ENCODE data around the gene FERMT1.
"Not testable (repeated sequence)": the region's sequence is repeated elsewhere in the genome, so short reads cannot be mapped to it uniquely, and the experiment has no call there.

FERMT1 gene

GRCh38 chr20:6070829-6071695 is 51.8 kb downstream of the FERMT1 start:
- no peak for DNase-seq

- no peak for DNase-seq
Observed at GRCh38 chr20:6069669-6070068, 53.2 kb downstream of the FERMT1 start.

- no peak for DNase-seq
Observed at GRCh38 chr20:6067763-6068318, 55.0 kb downstream of the FERMT1 start.

GRCh38 chr20:6066582-6066981 is 56.2 kb downstream of the FERMT1 start:
- no peak for DNase-seq

GRCh38 chr20:6061544-6061943 is 61.3 kb downstream of the FERMT1 start:
- no peak for DNase-seq

- DNase-seq, result no peak
Observed at GRCh38 chr20:6060213-6060612, 62.6 kb downstream of the FERMT1 start.

GRCh38 chr20:6058684-6059295 is 64.0 kb downstream of the FERMT1 start:
- DNase-seq, result no peak

- no peak for DNase-seq
Observed at GRCh38 chr20:6057691-6058090, 65.1 kb downstream of the FERMT1 start.

GRCh38 chr20:6057139-6057538 is 65.7 kb downstream of the FERMT1 start:
- DNase-seq, result no peak

GRCh38 chr20:6055981-6056569 is 66.8 kb downstream of the FERMT1 start:
- DNase-seq, result no peak

- DNase-seq, result no peak
Observed at GRCh38 chr20:6055161-6055783, 67.6 kb downstream of the FERMT1 start.

GRCh38 chr20:6054689-6055051 is 68.2 kb downstream of the FERMT1 start:
- DNase-seq, result not testable (repeated sequence)

- no peak for DNase-seq
Observed at GRCh38 chr20:6053776-6054688, 68.8 kb downstream of the FERMT1 start, which contains the start of gene LRRN4. Gene LRRN4, minus strand, starts transcription at chr20:6054060. Its CDS starts 1,261 bp downstream, at chr20:6052799.

- no peak for DNase-seq
Observed at GRCh38 chr20:6053064-6053775, 69.6 kb downstream of the FERMT1 start.

GRCh38 chr20:6051505-6051904 is 71.3 kb downstream of the FERMT1 start:
- DNase-seq, result no peak

- no peak for DNase-seq
Observed at GRCh38 chr20:6048391-6048790, 74.4 kb downstream of the FERMT1 start.

- no peak for DNase-seq
Observed at GRCh38 chr20:6046432-6046831, 76.4 kb downstream of the FERMT1 start.

- no peak for DNase-seq
Observed at GRCh38 chr20:6045566-6045965, 77.3 kb downstream of the FERMT1 start.

- DNase-seq, result no peak
Observed at GRCh38 chr20:6044115-6044514, 78.7 kb downstream of the FERMT1 start.

- DNase-seq, result no peak
Observed at GRCh38 chr20:6041808-6042265, 81.0 kb downstream of the FERMT1 start.

Measured in nucleus accumbens (tissue), 56 donors.